Sigmoid colon (tissue), 3 donors: ENCODE results near the gene HOXC13.

Experiments
- CTCF ChIP-seq, 4 experiments: fragments of 450-650 bp in 3 of 4; fragments of 200-600 bp in 1 of 4; IDR thresholded peaks; one replicate each; pipeline ENCODE4 v1.5.1; 2016 to 2019; ENCODE audit warnings: antibody characterized with exemption in 4 of 4, mild to moderate bottlenecking in 3 of 4, moderate library complexity in 2 of 4
- POLR2A ChIP-seq, 2 donors: fragments of 450-650 bp; IDR thresholded peaks; one replicate each; pipeline ENCODE4 v1.6.1; 2016; ENCODE audit warnings: antibody characterized with exemption in 2 of 2, mild to moderate bottlenecking in 2 of 2, moderate library complexity in 2 of 2

GRCh38 chr12:53983950-53984572 is 45.4 kb downstream of the HOXC13 start:
- TF ChIP-seq CTCF (IDR thresholded peaks at IDR 0.05), result no peak
- no peak for TF ChIP-seq POLR2A (IDR thresholded peaks at IDR 0.05)
